ENCODE results near the gene PROM1.

The PROM1 gene

GRCh38 chr4:16019649-16020048, 64.2 kb downstream of the PROM1 start:
- Histone ChIP-seq H3K9me2 (replicated peaks; ENCODE audit: low read depth, low read length) (no peaks in the 10 kb centered on the region), H2AFZ (ENCODE audit: low read length) (no peak overlapping the region), H3K9me3 (ENCODE audit: insufficient read depth, low read depth, low read length) (no peaks in the 10 kb centered on the region), H3K4me2 (ENCODE audit: low read depth, low read length, poor library complexity, severe bottlenecking) (no peak overlapping the region), H3F3A (ENCODE audit: low read depth) (no peaks in the 10 kb centered on the region), H3K36me3 (ENCODE audit: insufficient read depth, low read length) (no peaks in the 10 kb centered on the region), H3K4me1 (ENCODE audit: insufficient read depth, low read length, poor library complexity, severe bottlenecking) (peaks cover 9% of the 10 kb centered on the region), H3K27me3 (ENCODE audit: insufficient read depth, low read length, poor library complexity, severe bottlenecking) (no peaks in the 10 kb centered on the region), H3K9ac (ENCODE audit: low read depth, low read length, poor library complexity, severe bottlenecking) (no peak overlapping the region), H4K20me1 (ENCODE audit: insufficient read depth, low read length, poor library complexity, severe bottlenecking) (no peaks in the 10 kb centered on the region), H3K4me3 (ENCODE audit: low read length, poor library complexity, severe bottlenecking) (no peak overlapping the region), H3K79me2 (ENCODE audit: insufficient read depth, low read length) (no peaks in the 10 kb centered on the region)
- no peak for TF ChIP-seq EZH2phosphoT487 (IDR thresholded peaks at IDR 0.05; ENCODE audit: borderline replicate concordance)
- TF ChIP-seq CTCF (conservative IDR thresholded peaks at IDR 0.05; ENCODE audit: low read length) = no peak

GRCh38 chr4:16018841-16019240, 65.0 kb downstream of the PROM1 start:
- no peak for TF ChIP-seq EZH2phosphoT487 (IDR thresholded peaks at IDR 0.05; ENCODE audit: borderline replicate concordance)
- no peak for TF ChIP-seq CTCF (conservative IDR thresholded peaks at IDR 0.05; ENCODE audit: low read length)
- H3K4me3 ChIP-seq (ENCODE audit: low read length, poor library complexity, severe bottlenecking) = no peak overlapping the region

DNA sequence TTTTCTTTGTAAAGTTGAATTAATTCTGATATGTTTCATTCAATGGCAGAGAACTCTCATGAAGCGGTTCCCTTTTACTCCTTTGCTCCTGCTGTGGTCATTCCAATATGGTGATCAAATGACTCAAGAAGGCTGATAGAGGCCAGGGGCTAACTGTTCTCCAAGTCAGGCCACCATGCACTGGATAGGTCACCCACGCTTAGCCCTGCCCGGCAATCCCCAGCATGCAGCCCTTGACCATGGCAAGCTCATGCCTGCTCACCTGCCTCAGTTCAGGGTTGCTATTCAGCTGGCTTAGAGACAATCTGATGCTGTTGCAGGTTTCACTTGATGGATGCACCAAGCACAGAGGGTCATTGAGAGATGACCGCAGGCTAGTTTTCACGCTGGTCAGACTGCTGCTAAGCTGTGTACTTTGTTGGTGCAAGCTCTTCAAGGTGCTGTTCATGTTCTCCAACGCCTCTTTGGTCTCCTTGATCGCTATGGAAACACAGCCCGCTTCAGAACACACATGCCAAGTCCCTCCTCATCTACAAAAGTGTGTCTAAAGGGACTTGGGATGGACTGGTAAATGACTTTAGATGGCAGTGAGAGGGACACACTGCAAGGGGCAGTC, 65.7 kb downstream of the PROM1 start:
- Histone ChIP-seq H3K9me3 (ENCODE audit: insufficient read depth, low read depth, low read length) (no peaks in the 10 kb centered on the region), H3K4me2 (ENCODE audit: low read depth, low read length, poor library complexity, severe bottlenecking) (no peak overlapping the region), H3F3A (ENCODE audit: low read depth) (no peaks in the 10 kb centered on the region), H3K4me1 (ENCODE audit: insufficient read depth, low read length, poor library complexity, severe bottlenecking) (peaks cover 9% of the 10 kb centered on the region), H3K4me3 (ENCODE audit: low read length, poor library complexity, severe bottlenecking) (no peak overlapping the region), H2AFZ (ENCODE audit: low read length) (no peak overlapping the region), H3K9me2 (replicated peaks; ENCODE audit: low read depth, low read length) (no peaks in the 10 kb centered on the region), H3K79me2 (ENCODE audit: insufficient read depth, low read length) (no peaks in the 10 kb centered on the region), H3K9ac (ENCODE audit: low read depth, low read length, poor library complexity, severe bottlenecking) (no peak overlapping the region), H3K36me3 (ENCODE audit: insufficient read depth, low read length) (no peaks in the 10 kb centered on the region), H4K20me1 (ENCODE audit: insufficient read depth, low read length, poor library complexity, severe bottlenecking) (no peaks in the 10 kb centered on the region), H3K27me3 (ENCODE audit: insufficient read depth, low read length, poor library complexity, severe bottlenecking) (no peaks in the 10 kb centered on the region)
- TF ChIP-seq EZH2phosphoT487 (IDR thresholded peaks at IDR 0.05; ENCODE audit: borderline replicate concordance) = no peak
- no peak for TF ChIP-seq CTCF (conservative IDR thresholded peaks at IDR 0.05; ENCODE audit: low read length)

More at GRCh38 chr4:16018841-16019240, 65.0 kb downstream of the PROM1 start:
- Histone ChIP-seq H3K27me3 (ENCODE audit: insufficient read depth, low read length, poor library complexity, severe bottlenecking) (no peaks in the 10 kb centered on the region), H3K4me2 (ENCODE audit: low read depth, low read length, poor library complexity, severe bottlenecking) (no peak overlapping the region), H3K9me3 (ENCODE audit: insufficient read depth, low read depth, low read length) (no peaks in the 10 kb centered on the region), H3K9ac (ENCODE audit: low read depth, low read length, poor library complexity, severe bottlenecking) (no peak overlapping the region), H2AFZ (ENCODE audit: low read length) (no peak overlapping the region), H4K20me1 (ENCODE audit: insufficient read depth, low read length, poor library complexity, severe bottlenecking) (no peaks in the 10 kb centered on the region), H3K4me1 (ENCODE audit: insufficient read depth, low read length, poor library complexity, severe bottlenecking) (peaks cover 9% of the 10 kb centered on the region), H3K36me3 (ENCODE audit: insufficient read depth, low read length) (no peaks in the 10 kb centered on the region), H3K79me2 (ENCODE audit: insufficient read depth, low read length) (no peaks in the 10 kb centered on the region), H3F3A (ENCODE audit: low read depth) (no peaks in the 10 kb centered on the region), H3K9me2 (replicated peaks; ENCODE audit: low read depth, low read length) (no peaks in the 10 kb centered on the region)
